Endothelial cell of umbilical vein (primary cell): ENCODE data around the gene DIO1.

Experiments used
- EZH2 ChIP-seq: IDR thresholded peaks from 2 replicates; pipeline ENCODE4 v1.6.1; 2012; ENCODE audit warnings: borderline replicate concordance, low read depth, mild to moderate bottlenecking, moderate library complexity, low read length, inconsistent platforms; ENCODE audit not compliant: severe bottlenecking
- FOS ChIP-seq: IDR thresholded peaks from 2 replicates; pipeline ENCODE4 v1.6.1; 2011; ENCODE audit warnings: mild to moderate bottlenecking, low read length, moderate library complexity, borderline replicate concordance; ENCODE audit not compliant: insufficient read depth
- GATA2 ChIP-seq: IDR thresholded peaks from 2 replicates; pipeline ENCODE4 v1.7.0; 2011; ENCODE audit warnings: low read depth, mild to moderate bottlenecking, moderate library complexity, mixed read lengths, low read length; ENCODE audit not compliant: insufficient read length, insufficient read depth
- MYC ChIP-seq: IDR thresholded peaks from one replicate; pipeline ENCODE4 v1.6.1; 2011; ENCODE audit warnings: mild to moderate bottlenecking, low read depth, low read length
- POLR2A ChIP-seq: IDR thresholded peaks from 2 replicates; pipeline ENCODE4 v1.6.1; 2012; ENCODE audit warnings: low read depth, mild to moderate bottlenecking, control low read depth, low read length
- POLR2AphosphoS5 ChIP-seq: IDR thresholded peaks from 2 replicates; pipeline ENCODE4 v1.6.1; 2012; ENCODE audit warnings: low read depth, mild to moderate bottlenecking, control low read depth, low read length, moderate library complexity; ENCODE audit not compliant: insufficient read depth
- TF ChIP-seq, protein P1 (sequence below), 2 donors: IDR thresholded peaks; 1 replicate in 1 of 2; 2 replicates in 1 of 2; pipeline ENCODE4 v1.5.1; 2011; ENCODE audit warnings: low read length in 2 of 2, mild to moderate bottlenecking in 2 of 2, moderate library complexity in 2 of 2, control low read depth in 1 of 2, inconsistent platforms in 1 of 2, low read depth in 1 of 2; ENCODE audit not compliant: insufficient read depth in 1 of 2; ENCODE audit errors: extremely low read depth in 1 of 2
- TF ChIP-seq, protein P2 (sequence below): IDR thresholded peaks from 2 replicates; pipeline ENCODE4 v1.6.1; 2011; ENCODE audit not compliant: insufficient read depth, insufficient read length

DNA sequence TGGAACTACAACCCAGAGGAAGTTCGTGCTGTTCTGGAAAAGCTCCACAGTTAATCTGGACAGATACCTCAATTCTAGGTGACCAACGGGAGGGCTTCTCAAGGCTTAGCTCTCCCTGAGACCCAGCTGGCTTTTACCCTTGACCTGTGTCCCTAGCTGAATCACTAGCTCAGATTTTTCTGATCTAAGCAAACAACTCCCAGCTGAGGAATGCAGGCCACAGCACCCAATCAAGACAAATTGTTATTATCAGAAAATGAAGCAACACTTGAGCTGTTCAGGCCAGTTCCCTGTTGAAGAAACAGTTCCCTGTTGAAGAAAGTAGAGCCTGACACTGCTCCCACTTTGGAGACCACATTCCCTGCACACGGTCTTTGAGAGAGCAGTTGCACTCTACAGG is 16.0 kb downstream of the DIO1 start:
- TF ChIP-seq, protein P1, sequence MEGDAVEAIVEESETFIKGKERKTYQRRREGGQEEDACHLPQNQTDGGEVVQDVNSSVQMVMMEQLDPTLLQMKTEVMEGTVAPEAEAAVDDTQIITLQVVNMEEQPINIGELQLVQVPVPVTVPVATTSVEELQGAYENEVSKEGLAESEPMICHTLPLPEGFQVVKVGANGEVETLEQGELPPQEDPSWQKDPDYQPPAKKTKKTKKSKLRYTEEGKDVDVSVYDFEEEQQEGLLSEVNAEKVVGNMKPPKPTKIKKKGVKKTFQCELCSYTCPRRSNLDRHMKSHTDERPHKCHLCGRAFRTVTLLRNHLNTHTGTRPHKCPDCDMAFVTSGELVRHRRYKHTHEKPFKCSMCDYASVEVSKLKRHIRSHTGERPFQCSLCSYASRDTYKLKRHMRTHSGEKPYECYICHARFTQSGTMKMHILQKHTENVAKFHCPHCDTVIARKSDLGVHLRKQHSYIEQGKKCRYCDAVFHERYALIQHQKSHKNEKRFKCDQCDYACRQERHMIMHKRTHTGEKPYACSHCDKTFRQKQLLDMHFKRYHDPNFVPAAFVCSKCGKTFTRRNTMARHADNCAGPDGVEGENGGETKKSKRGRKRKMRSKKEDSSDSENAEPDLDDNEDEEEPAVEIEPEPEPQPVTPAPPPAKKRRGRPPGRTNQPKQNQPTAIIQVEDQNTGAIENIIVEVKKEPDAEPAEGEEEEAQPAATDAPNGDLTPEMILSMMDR (IDR thresholded peaks at IDR 0.05; ENCODE audit: extremely low read depth in 1 of 2, insufficient read depth in 1 of 2, low read depth in 1 of 2, low read length in 2 of 2) = no peak
- TF ChIP-seq FOS (no peak), POLR2AphosphoS5 (no peak), GATA2 (no peak), POLR2A (no peak), EZH2 (no peak), MYC (no peak)
- TF ChIP-seq, protein P2, sequence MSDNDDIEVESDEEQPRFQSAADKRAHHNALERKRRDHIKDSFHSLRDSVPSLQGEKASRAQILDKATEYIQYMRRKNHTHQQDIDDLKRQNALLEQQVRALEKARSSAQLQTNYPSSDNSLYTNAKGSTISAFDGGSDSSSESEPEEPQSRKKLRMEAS = no peak
